Activated effector memory CD4-positive, alpha-beta T cell treated with anti-CD3 and anti-CD28 coated beads, Interleukin-2, amount 50 U/mL, for 16 hours (primary cell): ENCODE measurements around the gene MAD1L1.

Experiments
- DNase-seq: peaks from one replicate; pipeline ENCODE4 v3.0.0-alpha.2; 2020

The MAD1L1 gene

GRCh38 chr7:2131341-2131740, 101.4 kb downstream of the MAD1L1 start:
- no peak for DNase-seq

- DNase-seq: no peak
These were observed 102.7 kb downstream of the MAD1L1 start for GRCh38 chr7:2130096-2130375.

- no peak for DNase-seq
These were observed 103.2 kb downstream of the MAD1L1 start for GRCh38 chr7:2129323-2130095.

GRCh38 chr7:2128601-2129322, 104.0 kb downstream of the MAD1L1 start:
- DNase-seq: no peak

- no peak for DNase-seq
These were observed 106.1 kb downstream of the MAD1L1 start for GRCh38 chr7:2126621-2127020.

GRCh38 chr7:2125931-2126330, 106.8 kb downstream of the MAD1L1 start:
- no peak for DNase-seq

GRCh38 chr7:2124604-2125345, 108.0 kb downstream of the MAD1L1 start:
- no peak for DNase-seq

- DNase-seq: no peak
These were observed 108.8 kb downstream of the MAD1L1 start for GRCh38 chr7:2123916-2124315.

GRCh38 chr7:2123360-2123759, 109.4 kb downstream of the MAD1L1 start:
- no peak for DNase-seq

- DNase-seq: no peak
These were observed 110.1 kb downstream of the MAD1L1 start for GRCh38 chr7:2122651-2123050.

GRCh38 chr7:2120841-2121830, 111.6 kb downstream of the MAD1L1 start:
- no peak for DNase-seq

GRCh38 chr7:2120251-2120660, 112.5 kb downstream of the MAD1L1 start:
- peak; percentile 68 for DNase-seq

- no peak for DNase-seq
These were observed 114.0 kb downstream of the MAD1L1 start for GRCh38 chr7:2118630-2119190.

GRCh38 chr7:2118056-2118455, 114.7 kb downstream of the MAD1L1 start:
- no peak for DNase-seq

GRCh38 chr7:2117646-2118045, 115.1 kb downstream of the MAD1L1 start:
- DNase-seq: no peak

GRCh38 chr7:2116989-2117591, 115.7 kb downstream of the MAD1L1 start:
- DNase-seq: no peak

GRCh38 chr7:2116448-2116810, 116.3 kb downstream of the MAD1L1 start:
- DNase-seq: no peak

GRCh38 chr7:2115760-2116447, 116.8 kb downstream of the MAD1L1 start:
- no peak for DNase-seq

- no peak for DNase-seq
These were observed 117.6 kb downstream of the MAD1L1 start for GRCh38 chr7:2114926-2115759.

GRCh38 chr7:2114052-2114451, 118.7 kb downstream of the MAD1L1 start:
- DNase-seq: no peak
